HepG2 (cell line): ENCODE results near the gene PHF5A. TPM values are rescaled to one million over a fixed set of nuclear protein-coding genes. Genes with fewer than 3 reads are reported as not detected.

Experiments
- AGO2 ChIP-seq: fragments of 200-400 bp; formaldehyde crosslinking; optimal IDR thresholded peaks from 2 replicates; pipeline ENCODE3; 2017; ENCODE audit warnings: mild to moderate bottlenecking, low read depth, low read length, moderate library complexity
- CREB1 ChIP-seq, 2 experiments: fragments of 450-650 bp in 1 of 2; IDR thresholded peaks; 2 replicates each; pipeline ENCODE4 v1.6.1; 2016 to 2017; ENCODE audit warnings: control low read depth in 1 of 2, mild to moderate bottlenecking in 1 of 2, missing compliant biosample characterization in 1 of 2, missing genetic modification characterization in 1 of 2
- HNRNPH1 ChIP-seq: fragments of 200-400 bp; formaldehyde crosslinking; optimal IDR thresholded peaks from 2 replicates; pipeline ENCODE3; 2017; ENCODE audit warnings: mild to moderate bottlenecking, low read depth, low read length
- MED8 ChIP-seq: sonication (generic); formaldehyde crosslinking; IDR thresholded peaks from 2 replicates; pipeline ENCODE4 v1.8.1; 2023; ENCODE audit warnings: mild to moderate bottlenecking, missing genetic modification reagents; ENCODE audit not compliant: insufficient replicate concordance
- MEF2D ChIP-seq: sonication (generic); formaldehyde crosslinking; IDR thresholded peaks from 2 replicates; pipeline ENCODE4 v1.5.1; 2020; ENCODE audit warnings: mild to moderate bottlenecking, missing genetic modification reagents
- RBFOX2 ChIP-seq: fragments of 200-400 bp; formaldehyde crosslinking; IDR thresholded peaks from 2 replicates; pipeline ENCODE4 v1.6.1; 2017; ENCODE audit warnings: low read depth, mild to moderate bottlenecking, low read length
- RCOR2 ChIP-seq: IDR thresholded peaks from 2 replicates; pipeline ENCODE4 v1.6.1; 2016; ENCODE audit warnings: missing biosample characterization, missing genetic modification reagents
- RFX5 ChIP-seq: IDR thresholded peaks from 2 replicates; pipeline ENCODE4 v1.6.1; 2011; ENCODE audit warnings: low read depth, low read length, improper control_type of control experiment
- TRIM24 ChIP-seq: sonication (generic); formaldehyde crosslinking; IDR thresholded peaks from 2 replicates; pipeline ENCODE4 v1.8.0; 2022; ENCODE audit warnings: mild to moderate bottlenecking, missing genetic modification reagents
- ZBTB7B ChIP-seq: sonication (generic); formaldehyde crosslinking; IDR thresholded peaks from 2 replicates; pipeline ENCODE4 v1.4.0; 2020; ENCODE audit warnings: missing genetic modification reagents
- ZC3H4 ChIP-seq: sonication (generic); formaldehyde crosslinking; IDR thresholded peaks from 2 replicates; pipeline ENCODE4 v1.4.0; 2020; ENCODE audit warnings: missing genetic modification reagents, borderline replicate concordance
- ZNF121 ChIP-seq: sonication (generic); formaldehyde crosslinking; IDR thresholded peaks from 2 replicates; pipeline ENCODE4 v1.5.0; 2020; ENCODE audit warnings: mild to moderate bottlenecking, missing genetic modification reagents
- polyA plus RNA-seq, 8 experiments: library from polyadenylated mRNA; depleted of rRNA in 3 of 8; stranded (reverse) in 7 of 8; unstranded in 1 of 8; fragments of >200 nt; fragmentation: Illumina TruSeq in 4 of 8; extraction: Trizol in 4 of 8; gene quantifications; 2 replicates each; pipeline versions ENCODE4 v1.2.1 to v1.2.3, GENCODE V29; 2011 to 2016; ENCODE audit warnings: low read depth in 4 of 8, missing spikeins in 1 of 8, mixed read lengths in 1 of 8; ENCODE audit not compliant: insufficient read depth in 1 of 8
- total RNA-seq, 5 experiments: library from RNA; depleted of rRNA; stranded (reverse); fragments of >200 nt; fragmentation: Illumina TruSeq; extraction: Trizol; gene quantifications; 2 replicates each; pipeline ENCODE4 v1.2.3, GENCODE V29; 2016; ENCODE audit warnings: low read depth in 1 of 5
- TF ChIP-seq, protein P1 (sequence below): sonication (generic); formaldehyde crosslinking; IDR thresholded peaks from 2 replicates; pipeline ENCODE4 v1.4.0; 2020; ENCODE audit warnings: mild to moderate bottlenecking, missing genetic modification reagents
- TF ChIP-seq, protein P2 (sequence below), 2 experiments: fragments of 450-650 bp in 1 of 2; sonication (generic) in 1 of 2; formaldehyde crosslinking in 1 of 2; IDR thresholded peaks; 2 replicates each; pipeline versions ENCODE4 v1.6.1 to v1.8.0; 2016 to 2022; ENCODE audit warnings: antibody characterized with exemption in 1 of 2, mild to moderate bottlenecking in 1 of 2, missing genetic modification reagents in 1 of 2
- TF ChIP-seq, protein P3 (sequence below): sonication (generic); formaldehyde crosslinking; conservative IDR thresholded peaks from 2 replicates; pipeline ENCODE4 v1.4.0; 2020; ENCODE audit warnings: missing genetic modification reagents
- TF ChIP-seq, protein P4 (sequence below): sonication (generic); formaldehyde crosslinking; IDR thresholded peaks from 2 replicates; pipeline ENCODE4 v1.9.0; 2021; ENCODE audit warnings: missing genetic modification reagents, mild to moderate bottlenecking, borderline replicate concordance

Gene PHF5A
- total and polyA plus RNA-seq, 2 of the 13 experiments (the other 11 are each of a cell fraction or from before 2014, with no cell fraction given): 56.6 to 105 TPM

DNA sequence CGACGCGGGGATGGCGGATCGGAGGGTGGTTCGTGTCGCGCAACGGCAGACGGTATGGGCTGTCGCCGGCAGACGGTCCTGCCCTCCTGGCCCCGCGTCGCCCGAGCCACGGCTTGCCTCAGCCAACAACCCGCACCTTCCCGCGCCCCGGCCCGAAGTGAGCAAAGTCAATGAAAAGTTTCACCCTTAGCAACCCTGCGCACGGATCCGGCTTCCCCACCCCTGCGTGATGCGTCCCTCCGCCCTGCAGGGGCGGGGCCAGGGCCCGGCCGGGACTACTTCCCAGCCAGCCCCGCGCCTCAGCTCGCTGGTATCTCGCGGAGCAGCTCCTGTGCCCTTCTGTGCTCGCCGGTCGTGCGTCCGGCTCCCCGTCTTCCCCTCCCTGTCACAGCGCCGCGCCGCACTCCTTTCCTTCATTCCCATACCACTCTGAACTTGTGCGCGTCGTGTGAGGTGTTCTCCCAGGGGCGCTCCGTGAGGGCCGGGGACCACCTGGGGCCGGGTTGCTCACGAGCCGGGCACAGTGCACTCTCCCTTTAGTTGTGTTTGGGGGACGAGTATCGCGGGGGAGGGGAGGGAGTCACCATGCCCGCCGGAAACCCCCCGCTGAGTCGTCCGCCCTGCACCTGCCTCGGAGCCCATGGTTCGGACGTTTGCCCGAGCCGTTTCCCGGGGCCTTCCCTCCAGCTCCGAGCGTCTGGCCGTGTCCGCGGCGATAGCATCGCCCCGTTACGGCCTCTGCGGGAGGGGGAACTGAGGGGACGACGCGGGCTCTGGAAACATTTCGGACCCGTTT lies 21.7 kb downstream of the PHF5A start, which contains the start of gene TOB2 (continued):
- TF ChIP-seq ZC3H4 (CRISPR knock-in tag) (peak; percentile 98), RCOR2 (CRISPR knock-in tag) (peak; percentile 26; the same call in 1 of the 2 replicates), TRIM24 (no peak), RBFOX2 (peak; percentile 95), ZNF121 (peak; percentile 61), AGO2 (peak; percentile 100), RFX5 (peak; percentile 82; the same call in 1 of the 2 replicates), MEF2D (CRISPR knock-in tag) (peak; percentile 90), HNRNPH1 (peak; percentile 99), MED8 (peak; percentile 89), ZBTB7B (peak; percentile 95), CREB1 (IDR thresholded peaks at IDR 0.05) (peak; percentile 87), CREB1 (CRISPR knock-in tag; IDR thresholded peaks at IDR 0.05) (peak; percentile 77)
- TF ChIP-seq, protein P1, sequence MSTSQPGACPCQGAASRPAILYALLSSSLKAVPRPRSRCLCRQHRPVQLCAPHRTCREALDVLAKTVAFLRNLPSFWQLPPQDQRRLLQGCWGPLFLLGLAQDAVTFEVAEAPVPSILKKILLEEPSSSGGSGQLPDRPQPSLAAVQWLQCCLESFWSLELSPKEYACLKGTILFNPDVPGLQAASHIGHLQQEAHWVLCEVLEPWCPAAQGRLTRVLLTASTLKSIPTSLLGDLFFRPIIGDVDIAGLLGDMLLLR (CRISPR knock-in tag): no peak; the same call in 1 of the 2 replicates
- TF ChIP-seq, protein P2, sequence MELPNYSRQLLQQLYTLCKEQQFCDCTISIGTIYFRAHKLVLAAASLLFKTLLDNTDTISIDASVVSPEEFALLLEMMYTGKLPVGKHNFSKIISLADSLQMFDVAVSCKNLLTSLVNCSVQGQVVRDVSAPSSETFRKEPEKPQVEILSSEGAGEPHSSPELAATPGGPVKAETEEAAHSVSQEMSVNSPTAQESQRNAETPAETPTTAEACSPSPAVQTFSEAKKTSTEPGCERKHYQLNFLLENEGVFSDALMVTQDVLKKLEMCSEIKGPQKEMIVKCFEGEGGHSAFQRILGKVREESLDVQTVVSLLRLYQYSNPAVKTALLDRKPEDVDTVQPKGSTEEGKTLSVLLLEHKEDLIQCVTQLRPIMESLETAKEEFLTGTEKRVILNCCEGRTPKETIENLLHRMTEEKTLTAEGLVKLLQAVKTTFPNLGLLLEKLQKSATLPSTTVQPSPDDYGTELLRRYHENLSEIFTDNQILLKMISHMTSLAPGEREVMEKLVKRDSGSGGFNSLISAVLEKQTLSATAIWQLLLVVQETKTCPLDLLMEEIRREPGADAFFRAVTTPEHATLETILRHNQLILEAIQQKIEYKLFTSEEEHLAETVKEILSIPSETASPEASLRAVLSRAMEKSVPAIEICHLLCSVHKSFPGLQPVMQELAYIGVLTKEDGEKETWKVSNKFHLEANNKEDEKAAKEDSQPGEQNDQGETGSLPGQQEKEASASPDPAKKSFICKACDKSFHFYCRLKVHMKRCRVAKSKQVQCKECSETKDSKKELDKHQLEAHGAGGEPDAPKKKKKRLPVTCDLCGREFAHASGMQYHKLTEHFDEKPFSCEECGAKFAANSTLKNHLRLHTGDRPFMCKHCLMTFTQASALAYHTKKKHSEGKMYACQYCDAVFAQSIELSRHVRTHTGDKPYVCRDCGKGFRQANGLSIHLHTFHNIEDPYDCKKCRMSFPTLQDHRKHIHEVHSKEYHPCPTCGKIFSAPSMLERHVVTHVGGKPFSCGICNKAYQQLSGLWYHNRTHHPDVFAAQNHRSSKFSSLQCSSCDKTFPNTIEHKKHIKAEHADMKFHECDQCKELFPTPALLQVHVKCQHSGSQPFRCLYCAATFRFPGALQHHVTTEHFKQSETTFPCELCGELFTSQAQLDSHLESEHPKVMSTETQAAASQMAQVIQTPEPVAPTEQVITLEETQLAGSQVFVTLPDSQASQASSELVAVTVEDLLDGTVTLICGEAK (IDR thresholded peaks at IDR 0.05): no peak
- TF ChIP-seq, protein P2 (CRISPR knock-in tag; IDR thresholded peaks at IDR 0.05): peak; percentile 83
- TF ChIP-seq, protein P3, sequence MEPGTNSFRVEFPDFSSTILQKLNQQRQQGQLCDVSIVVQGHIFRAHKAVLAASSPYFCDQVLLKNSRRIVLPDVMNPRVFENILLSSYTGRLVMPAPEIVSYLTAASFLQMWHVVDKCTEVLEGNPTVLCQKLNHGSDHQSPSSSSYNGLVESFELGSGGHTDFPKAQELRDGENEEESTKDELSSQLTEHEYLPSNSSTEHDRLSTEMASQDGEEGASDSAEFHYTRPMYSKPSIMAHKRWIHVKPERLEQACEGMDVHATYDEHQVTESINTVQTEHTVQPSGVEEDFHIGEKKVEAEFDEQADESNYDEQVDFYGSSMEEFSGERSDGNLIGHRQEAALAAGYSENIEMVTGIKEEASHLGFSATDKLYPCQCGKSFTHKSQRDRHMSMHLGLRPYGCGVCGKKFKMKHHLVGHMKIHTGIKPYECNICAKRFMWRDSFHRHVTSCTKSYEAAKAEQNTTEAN (CRISPR knock-in tag): peak; percentile 85; the same call in 1 of the 2 replicates
- TF ChIP-seq, protein P4, sequence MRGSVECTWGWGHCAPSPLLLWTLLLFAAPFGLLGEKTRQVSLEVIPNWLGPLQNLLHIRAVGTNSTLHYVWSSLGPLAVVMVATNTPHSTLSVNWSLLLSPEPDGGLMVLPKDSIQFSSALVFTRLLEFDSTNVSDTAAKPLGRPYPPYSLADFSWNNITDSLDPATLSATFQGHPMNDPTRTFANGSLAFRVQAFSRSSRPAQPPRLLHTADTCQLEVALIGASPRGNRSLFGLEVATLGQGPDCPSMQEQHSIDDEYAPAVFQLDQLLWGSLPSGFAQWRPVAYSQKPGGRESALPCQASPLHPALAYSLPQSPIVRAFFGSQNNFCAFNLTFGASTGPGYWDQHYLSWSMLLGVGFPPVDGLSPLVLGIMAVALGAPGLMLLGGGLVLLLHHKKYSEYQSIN (CRISPR knock-in tag): no peak
